Epithelial cell of alveolus of lung (primary cell): ENCODE results near the gene OR5D13. TPM values are rescaled to one million over a fixed set of nuclear protein-coding genes. Genes with fewer than 3 reads are reported as not detected.

Experiments
- total RNA-seq: library from RNA; depleted of rRNA; stranded (reverse); fragments of >200 nt; gene quantifications from 2 replicates; pipeline ENCODE4 v1.2.1, GENCODE V29; 2015

The OR5D13 gene, protein sequence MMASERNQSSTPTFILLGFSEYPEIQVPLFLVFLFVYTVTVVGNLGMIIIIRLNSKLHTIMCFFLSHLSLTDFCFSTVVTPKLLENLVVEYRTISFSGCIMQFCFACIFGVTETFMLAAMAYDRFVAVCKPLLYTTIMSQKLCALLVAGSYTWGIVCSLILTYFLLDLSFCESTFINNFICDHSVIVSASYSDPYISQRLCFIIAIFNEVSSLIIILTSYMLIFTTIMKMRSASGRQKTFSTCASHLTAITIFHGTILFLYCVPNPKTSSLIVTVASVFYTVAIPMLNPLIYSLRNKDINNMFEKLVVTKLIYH
- not detected in 2 replicates for total RNA-seq

DNA sequence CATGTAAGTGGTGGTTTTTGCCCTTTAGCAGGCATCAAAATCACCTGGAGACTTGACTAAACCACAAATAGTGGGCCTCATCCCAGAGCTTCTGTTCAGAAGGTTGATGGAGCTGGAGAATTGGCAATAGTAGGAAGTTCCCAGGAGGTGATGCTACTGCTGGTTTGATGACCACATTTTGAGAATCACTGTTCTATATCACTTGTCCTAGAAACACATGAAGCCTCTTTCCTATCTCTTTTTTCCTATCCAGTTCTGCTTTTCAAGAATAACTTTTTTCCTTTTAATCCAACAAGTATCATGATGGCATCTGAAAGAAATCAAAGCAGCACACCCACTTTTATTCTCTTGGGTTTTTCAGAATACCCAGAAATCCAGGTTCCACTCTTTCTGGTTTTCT lies at the start of gene OR5D13:
OR5D13 (plus strand) TSS at position 301 of the 400 bp plus-strand sequence; CDS start at position 301, 0 bp downstream.

DNA sequence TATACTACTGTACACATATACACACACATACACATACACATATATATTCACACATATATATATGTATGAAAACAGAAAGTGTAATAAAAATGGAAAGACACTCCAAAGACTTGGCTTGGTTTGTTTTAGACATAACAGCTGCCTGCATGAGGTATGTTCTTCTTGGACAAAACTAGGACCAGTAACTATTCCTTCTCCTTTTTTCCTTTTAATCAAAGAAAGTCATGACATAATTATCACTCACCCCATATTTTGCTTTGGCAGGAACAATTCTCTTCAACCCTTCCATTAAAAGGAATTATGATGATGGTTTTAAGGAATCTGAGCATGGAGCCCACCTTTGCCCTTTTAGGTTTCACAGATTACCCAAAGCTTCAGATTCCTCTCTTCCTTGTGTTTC lies 22.0 kb downstream of the OR5D13 start, which contains the start of gene OR5D14:
OR5D14 (plus strand) TSS at position 301 of the 400 bp plus-strand sequence; CDS start at position 301, 0 bp downstream.

DNA sequence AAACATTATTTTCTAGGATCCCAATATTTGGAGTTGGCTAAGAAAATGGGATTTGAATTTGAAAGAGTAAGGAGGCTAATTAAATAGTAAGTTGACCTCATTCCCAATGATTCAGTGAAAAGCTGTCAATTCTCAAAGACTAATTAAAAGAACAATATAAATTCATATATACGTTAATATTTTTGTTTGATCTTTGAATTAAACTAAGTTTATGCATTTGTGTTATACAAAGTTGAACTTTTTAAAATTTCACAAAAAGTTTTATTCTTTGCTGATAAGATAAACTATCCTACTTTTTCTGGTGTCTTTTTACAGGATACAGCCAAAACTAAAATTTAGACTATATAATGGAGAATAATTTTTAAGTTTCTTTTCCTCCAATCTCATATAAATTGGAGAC lies 37.8 kb downstream of the OR5D13 start, which contains the start of gene OR5L1:
OR5L1 (plus strand) TSS at position 301 of the 400 bp plus-strand sequence. CDS start 100 bp downstream, outside the sequence.

GRCh38 chr11:55819330-55819729 lies 46.1 kb downstream of the OR5D13 start, which contains the start of gene OR5D18:
TSS of gene OR5D18 (plus strand) at chr11:55819630. CDS start at chr11:55819630, 0 bp downstream.

Other genes starting within 250 kb of the OR5D13 start
- gene OR4C15, start 219.0 kb upstream of the OR5D13 start, total RNA-seq: not detected in 2 replicates
- not detected in 2 replicates for gene OR4C16, start 201.3 kb upstream of the OR5D13 start, total RNA-seq
- not detected in 2 replicates for gene OR4C11, start 165.8 kb upstream of the OR5D13 start, total RNA-seq
- not detected in 2 replicates for gene OR4P4, start 138.3 kb upstream of the OR5D13 start, total RNA-seq
- gene OR4S2, start 125.1 kb upstream of the OR5D13 start, total RNA-seq: not detected in 2 replicates
- not detected in 2 replicates for gene OR4C6, start 111.2 kb upstream of the OR5D13 start, total RNA-seq
- gene OR5D14, start 22.1 kb downstream of the OR5D13 start, total RNA-seq: not detected in 2 replicates
- gene OR5L1, start 37.9 kb downstream of the OR5D13 start, total RNA-seq: not detected in 2 replicates
- gene OR5D18, start 46.2 kb downstream of the OR5D13 start, total RNA-seq: not detected in 2 replicates
- gene OR5L2, start 53.8 kb downstream of the OR5D13 start, total RNA-seq: not detected in 2 replicates
- not detected in 2 replicates for gene OR5D16, start 65.3 kb downstream of the OR5D13 start, total RNA-seq
- gene TRIM51, start 109.9 kb downstream of the OR5D13 start, total RNA-seq: not detected in 2 replicates
- gene OR5W2, start 141.1 kb downstream of the OR5D13 start, total RNA-seq: not detected in 2 replicates
- gene OR5I1, start 163.0 kb downstream of the OR5D13 start, total RNA-seq: not detected in 2 replicates
- gene OR10AG1, start 196.5 kb downstream of the OR5D13 start, total RNA-seq: not detected in 2 replicates
- not detected in 2 replicates for gene OR5F1, start 221.2 kb downstream of the OR5D13 start, total RNA-seq